Measurements from ENCODE around the gene MPV17L2. TPM values are rescaled to one million over a fixed set of nuclear protein-coding genes. Genes with fewer than 3 reads are reported as not detected.
"Not testable (repeated sequence)": the region's sequence is repeated elsewhere in the genome, so short reads cannot be mapped to it uniquely, and the experiment has no call there.

MPV17L2 gene
- total RNA-seq, 2 donors from 2014 or later = 20.9 to 21.8 TPM

GRCh38 chr19:18208098-18208951 lies 15.3 kb downstream of the MPV17L2 start:
- no peaks in the 10 kb centered on the region for H3K36me3 ChIP-seq (ENCODE audit: control insufficient read depth, insufficient read depth, low read length)
- peak; percentile 87 for DNase-seq
- H3K4me3 Mint-ChIP-seq = no peak overlapping the region

GRCh38 chr19:18209912-18210311 lies 16.9 kb downstream of the MPV17L2 start:
- not testable (repeated sequence) for H3K27ac ChIP-seq (ENCODE audit: low read depth, low read length); H3K27me3 Mint-ChIP-seq (ENCODE audit: insufficient read depth); H3K36me3 ChIP-seq (ENCODE audit: control insufficient read depth, insufficient read depth, low read length); H3K4me3 Mint-ChIP-seq; H3K4me1 Mint-ChIP-seq; H3K36me3 Mint-ChIP-seq (ENCODE audit: low read depth); H3K9me3 ChIP-seq (ENCODE audit: control insufficient read depth, low read length); H3K4me3 ChIP-seq (ENCODE audit: low read length); DNase-seq; H3K4me1 ChIP-seq (ENCODE audit: control insufficient read depth, insufficient read depth, low read length); H3K27me3 ChIP-seq (ENCODE audit: control insufficient read depth, insufficient read depth, low read length, poor library complexity, severe bottlenecking); H3K9ac ChIP-seq (ENCODE audit: extremely low read depth, low read length, poor library complexity, severe bottlenecking); H3K27ac Mint-ChIP-seq; H3K9me3 Mint-ChIP-seq
- 90 to 92% methylated on average over 4 to 5 of the region's 5 CpGs for WGBS, 2 experiments (ENCODE audit: insufficient coverage in 1 of 2, insufficient read length in 1 of 2)

More at GRCh38 chr19:18208098-18208951, 15.3 kb downstream of the MPV17L2 start:
- Histone ChIP-seq H3K4me3 (ENCODE audit: low read length) (no peak overlapping the region), H3K9me3 (ENCODE audit: control insufficient read depth, low read length) (no peaks in the 10 kb centered on the region), H3K4me1 (ENCODE audit: control insufficient read depth, insufficient read depth, low read length) (no peaks in the 10 kb centered on the region), H3K27me3 (ENCODE audit: control insufficient read depth, insufficient read depth, low read length, poor library complexity, severe bottlenecking) (peaks cover under 1% of the 10 kb centered on the region), H3K9ac (ENCODE audit: extremely low read depth, low read length, poor library complexity, severe bottlenecking) (no peak overlapping the region), H3K27ac (ENCODE audit: low read depth, low read length) (no peak overlapping the region)
- H3K27me3 Mint-ChIP-seq (ENCODE audit: insufficient read depth) = peaks cover 5% of the 10 kb centered on the region
- TF ChIP-seq CTCF (conservative IDR thresholded peaks at IDR 0.05) = peak; percentile 80
- H3K9me3 Mint-ChIP-seq = no peaks in the 10 kb centered on the region
- no peaks in the 10 kb centered on the region for H3K36me3 Mint-ChIP-seq (ENCODE audit: low read depth)
- peaks cover 3% of the 10 kb centered on the region for H3K4me1 Mint-ChIP-seq
- 47 to 71% methylated on average over 17 to 32 of the region's 32 CpGs for WGBS, 2 experiments (ENCODE audit: insufficient coverage in 1 of 2, insufficient read length in 1 of 2)
- no peak overlapping the region for H3K27ac Mint-ChIP-seq

- 92 to 98% methylated on average over 13 to 14 of the region's 14 CpGs for WGBS, 2 experiments (ENCODE audit: insufficient coverage in 1 of 2, insufficient read length in 1 of 2)
- no peak for TF ChIP-seq CTCF (conservative IDR thresholded peaks at IDR 0.05)
- no peak overlapping the region for H3K27ac ChIP-seq (ENCODE audit: low read depth, low read length)
- Mint-ChIP-seq H3K4me1 (no peaks in the 10 kb centered on the region), H3K4me3 (no peak overlapping the region), H3K27me3 (ENCODE audit: insufficient read depth) (peaks cover 2% of the 10 kb centered on the region), H3K9me3 (no peaks in the 10 kb centered on the region), H3K36me3 (ENCODE audit: low read depth) (no peaks in the 10 kb centered on the region), H3K27ac (no peak overlapping the region)
- H3K4me3 ChIP-seq (ENCODE audit: low read length) = no peak overlapping the region
- H3K9me3 ChIP-seq (ENCODE audit: control insufficient read depth, low read length) = no peaks in the 10 kb centered on the region
- no peaks in the 10 kb centered on the region for H3K27me3 ChIP-seq (ENCODE audit: control insufficient read depth, insufficient read depth, low read length, poor library complexity, severe bottlenecking)
- H3K4me1 ChIP-seq (ENCODE audit: control insufficient read depth, insufficient read depth, low read length) = no peaks in the 10 kb centered on the region
- no peak overlapping the region for H3K9ac ChIP-seq (ENCODE audit: extremely low read depth, low read length, poor library complexity, severe bottlenecking)
- no peaks in the 10 kb centered on the region for H3K36me3 ChIP-seq (ENCODE audit: control insufficient read depth, insufficient read depth, low read length)
- DNase-seq = no peak
Measured at GRCh38 chr19:18211683-18212082, 18.7 kb downstream of the MPV17L2 start.

Measured in endodermal cell (in vitro differentiated cells).